Upper lobe of left lung (tissue), 6 donors: ENCODE results near the gene USP2. TPM values are rescaled to one million over a fixed set of nuclear protein-coding genes. Genes with fewer than 3 reads are reported as not detected.

Source experiments
- ATAC-seq, 2 donors: fragments of 200-7000 bp; cut with Tn5 transposase; one replicate each; pipeline ENCODE4 v1.9.1; 2022; ENCODE audit warnings: mild to moderate bottlenecking in 2 of 2, moderate library complexity in 2 of 2; ENCODE audit not compliant: low FRiP score in 2 of 2
- DNase-seq, 2 donors: peaks; one replicate each; pipeline ENCODE4 v3.0.0-alpha.2; 2019 to 2020
- H3K27ac ChIP-seq, 4 donors: fragments of 200-600 bp; sonication (generic); one replicate each; pipeline ENCODE4 v1.5.1; 2016 to 2019
- H3K27me3 ChIP-seq, 4 donors: fragments of 200-600 bp; sonication (generic); one replicate each; pipeline ENCODE4 v1.5.1; 2017 to 2019
- H3K36me3 ChIP-seq, 4 donors: fragments of 200-600 bp; sonication (generic); one replicate each; pipeline ENCODE4 v1.5.1; 2016 to 2019
- H3K4me1 ChIP-seq, 4 donors: fragments of 200-600 bp; sonication (generic); one replicate each; pipeline ENCODE4 v1.5.1; 2018 to 2019
- H3K4me3 ChIP-seq, 4 donors: fragments of 200-600 bp; sonication (generic); one replicate each; pipeline ENCODE4 v1.5.1; 2017 to 2019; ENCODE audit warnings: mild to moderate bottlenecking in 2 of 4, moderate library complexity in 1 of 4
- H3K9me3 ChIP-seq, 4 donors: fragments of 200-600 bp; sonication (generic); one replicate each; pipeline ENCODE4 v1.5.1; 2018 to 2019
- CTCF ChIP-seq, 6 experiments: fragments of 450-650 bp in 4 of 6; fragments of 200-600 bp in 2 of 6; sonication (generic) in 2 of 6; IDR thresholded peaks; one replicate each; pipeline ENCODE4 v1.5.1; 2016 to 2019; ENCODE audit warnings: antibody characterized with exemption in 6 of 6
- EP300 ChIP-seq, 4 donors: sonication (generic); formaldehyde crosslinking; IDR thresholded peaks; one replicate each; pipeline ENCODE4 v1.5.1; 2017; ENCODE audit warnings: antibody characterized with exemption in 4 of 4, control low read depth in 2 of 4
- POLR2A ChIP-seq, 4 donors: fragments of 450-650 bp; IDR thresholded peaks; one replicate each; pipeline ENCODE4 v1.5.1; 2016 to 2017; ENCODE audit warnings: antibody characterized with exemption in 4 of 4, mild to moderate bottlenecking in 2 of 4
- POLR2AphosphoS5 ChIP-seq, 2 donors: sonication (generic); formaldehyde crosslinking; IDR thresholded peaks; one replicate each; pipeline ENCODE4 v1.5.1; 2017; ENCODE audit warnings: antibody characterized with exemption in 2 of 2
- WGBS, 2 donors: methylation state at CpG; one replicate each; pipeline ENCODE4 v1.1.5; 2017 to 2018; 5-methylcytosine and 5-hydroxymethylcytosine counted together
- total RNA-seq, 6 donors: library from RNA; depleted of rRNA in 4 of 6; stranded (reverse); fragments of >200 nt in 4 of 6; gene quantifications; one replicate each; pipeline versions ENCODE4 v1.1.0 to v1.2.1, GENCODE V29; 2016 to 2021
- donor health status: DM: no; HTN: no; CAD: no; lungs with moderate emphysema.
- donor health status: DM: no; HTN: yes; CAD: no; lungs with severe emphysema.

The USP2 gene
- total RNA-seq, 6 donors from 2014 or later, result 1.7 to 5.0 (median 3.0) TPM

DNA sequence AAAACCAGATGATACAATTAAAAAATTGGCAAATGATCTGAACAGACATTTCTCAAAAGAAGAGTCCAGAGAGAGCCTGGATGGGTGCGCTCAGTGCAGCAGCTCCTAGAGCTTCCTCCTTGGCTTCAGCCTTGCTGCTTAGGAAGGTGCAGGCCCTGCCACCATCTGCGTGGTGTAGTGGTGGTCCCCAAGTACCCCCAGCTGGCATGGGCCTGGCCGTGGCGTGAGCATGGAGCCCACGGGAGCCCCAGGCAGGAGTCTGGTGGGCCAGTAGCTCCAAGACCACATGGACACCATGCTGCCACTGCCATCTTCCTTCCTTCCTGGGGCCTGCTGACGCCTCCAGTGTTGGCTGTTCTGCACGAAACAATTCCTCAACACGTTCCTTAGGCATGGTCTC is 21.0 kb upstream of the USP2 start:
- Histone ChIP-seq H3K4me3 (no peak overlapping the region), H3K27me3 (no peaks in the 10 kb centered on the region), H3K27ac (no peak overlapping the region), H3K9me3 (peaks cover 6 to 18% (median 14%) of the 10 kb centered on the region in 4 donors), H3K36me3 (no peaks in the 10 kb centered on the region), H3K4me1 (no peaks in the 10 kb centered on the region)
- DNase-seq (no peak), ATAC-seq (no peak)
- 81 to 87% methylated on average over 5 to 8 of the region's 8 CpGs for WGBS, 2 donors
- TF ChIP-seq CTCF (IDR thresholded peaks at IDR 0.05), result no peak
- no peak for TF ChIP-seq POLR2A (IDR thresholded peaks at IDR 0.05)
- TF ChIP-seq EP300 (IDR thresholded peaks at IDR 0.05), result no peak
- TF ChIP-seq POLR2AphosphoS5 (IDR thresholded peaks at IDR 0.05), result no peak

GRCh38 chr11:119400860-119401259 is 19.4 kb upstream of the USP2 start:
- TF ChIP-seq EP300 (IDR thresholded peaks at IDR 0.05) (no peak), CTCF (IDR thresholded peaks at IDR 0.05) (no peak), POLR2A (IDR thresholded peaks at IDR 0.05) (no peak)
- ATAC-seq, result no peak

DNA sequence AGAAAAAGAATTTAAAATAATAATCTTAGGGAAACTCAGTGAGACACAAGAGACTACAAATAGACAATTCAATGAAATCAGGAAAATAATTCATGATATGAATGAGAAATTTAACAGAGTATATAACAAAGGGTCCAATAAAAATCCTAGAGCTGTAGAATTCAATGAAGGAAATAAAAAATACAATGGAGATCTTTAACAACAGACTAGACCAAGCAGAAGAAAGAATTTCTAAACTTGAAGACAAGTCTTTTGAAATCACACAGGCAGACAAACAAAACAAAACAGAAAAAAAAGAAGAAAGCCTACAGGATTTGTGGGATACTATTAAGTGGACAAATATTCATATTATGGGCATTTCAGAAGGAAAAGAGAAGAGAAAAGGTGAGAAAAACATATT is 16.2 kb upstream of the USP2 start:
- no peaks in the 10 kb centered on the region for H3K36me3 ChIP-seq

More at GRCh38 chr11:119400860-119401259, 19.4 kb upstream of the USP2 start:
- H3K36me3 ChIP-seq, result no peaks in the 10 kb centered on the region
- H3K9me3 ChIP-seq, result peaks cover 6 to 18% (median 14%) of the 10 kb centered on the region in 4 donors
- H3K27ac ChIP-seq, result no peak overlapping the region
- H3K4me3 ChIP-seq, result no peak overlapping the region
- no peaks in the 10 kb centered on the region for H3K27me3 ChIP-seq
- no peak for DNase-seq
- H3K4me1 ChIP-seq, result no peaks in the 10 kb centered on the region

DNA sequence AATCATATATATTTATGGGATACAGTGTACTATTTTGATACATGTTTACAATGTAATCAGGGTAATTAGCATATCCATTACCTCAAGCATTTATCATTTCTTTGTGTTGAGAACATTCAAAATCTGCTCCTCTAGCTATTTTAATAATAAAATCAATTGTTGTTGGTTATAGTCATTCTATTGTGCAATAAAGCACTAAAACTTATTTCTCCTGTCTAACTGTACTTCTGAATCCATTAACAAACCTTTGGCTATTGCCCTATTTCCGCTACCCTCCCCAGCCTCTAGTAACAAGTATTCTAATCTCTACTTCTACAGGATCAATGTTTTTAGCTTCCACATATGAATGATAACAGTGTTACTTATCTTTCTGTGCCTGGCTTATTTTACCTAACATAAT is 15.3 kb upstream of the USP2 start:
- H3K4me3 ChIP-seq, result no peak overlapping the region
- peaks cover 6 to 18% (median 14%) of the 10 kb centered on the region in 4 donors for H3K9me3 ChIP-seq
- DNase-seq (no peak), ATAC-seq (no peak)
- H3K27ac ChIP-seq, result no peak overlapping the region
- 96 to 100% methylated on average over 1 of the region's 1 CpG for WGBS, 2 donors
- no peaks in the 10 kb centered on the region for H3K36me3 ChIP-seq
- H3K4me1 ChIP-seq, result no peaks in the 10 kb centered on the region
- H3K27me3 ChIP-seq, result no peaks in the 10 kb centered on the region
- TF ChIP-seq POLR2AphosphoS5 (IDR thresholded peaks at IDR 0.05), result no peak

More for the DNA sequence above, 16.2 kb upstream of the USP2 start:
- no peaks in the 10 kb centered on the region for H3K27me3 ChIP-seq
- no peak overlapping the region for H3K27ac ChIP-seq
- H3K4me1 ChIP-seq, result no peaks in the 10 kb centered on the region
- ATAC-seq (no peak), DNase-seq (no peak)
- no peak for TF ChIP-seq EP300 (IDR thresholded peaks at IDR 0.05)
- no peak for TF ChIP-seq POLR2A (IDR thresholded peaks at IDR 0.05)
- no peak for TF ChIP-seq CTCF (IDR thresholded peaks at IDR 0.05)
- TF ChIP-seq POLR2AphosphoS5 (IDR thresholded peaks at IDR 0.05), result no peak
- peaks cover 6 to 18% (median 14%) of the 10 kb centered on the region in 4 donors for H3K9me3 ChIP-seq
- H3K4me3 ChIP-seq, result no peak overlapping the region

DNA sequence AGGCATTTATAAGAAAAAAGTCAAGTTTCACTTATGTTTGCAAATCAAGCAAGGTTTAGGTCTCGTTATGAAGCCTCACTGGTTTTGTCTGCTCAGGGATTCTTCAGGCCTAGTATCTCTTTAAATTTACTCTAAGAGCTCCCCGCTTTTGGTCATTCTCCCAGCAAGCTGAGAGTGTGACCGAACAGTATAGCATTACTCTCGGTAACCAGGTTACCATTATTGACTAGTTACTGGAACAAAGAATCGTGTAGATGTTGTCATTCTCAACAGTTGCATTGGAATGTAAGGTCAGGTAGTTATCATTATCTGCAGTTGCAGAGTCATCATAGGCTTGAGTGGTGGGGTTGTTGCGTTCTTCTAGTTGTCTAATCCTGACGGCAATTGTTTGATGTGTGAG is 9.8 kb upstream of the USP2 start:
- no peaks in the 10 kb centered on the region for H3K9me3 ChIP-seq
- DNase-seq, result no peak
- no peak for TF ChIP-seq CTCF (IDR thresholded peaks at IDR 0.05)
- TF ChIP-seq POLR2AphosphoS5 (IDR thresholded peaks at IDR 0.05), result no peak
- no peak for TF ChIP-seq EP300 (IDR thresholded peaks at IDR 0.05)
- TF ChIP-seq POLR2A (IDR thresholded peaks at IDR 0.05), result no peak
- WGBS, 2 donors, result 89 to 90% methylated on average over 7 of the region's 7 CpGs
- no peaks in the 10 kb centered on the region for H3K4me1 ChIP-seq
- H3K27ac ChIP-seq, result no peak overlapping the region
- no peaks in the 10 kb centered on the region for H3K27me3 ChIP-seq
- ATAC-seq, result no peak
- no peak overlapping the region for H3K4me3 ChIP-seq
- no peaks in the 10 kb centered on the region for H3K36me3 ChIP-seq
